Ishikawa (cell line): ENCODE measurements around the gene TRPV4.

ENCODE experiments used
- CEBPB ChIP-seq: IDR thresholded peaks from 2 replicates; pipeline ENCODE4 v1.6.1; 2012
- CREB1 ChIP-seq: IDR thresholded peaks from 2 replicates; pipeline ENCODE4 v1.6.1; 2012; ENCODE audit warnings: low read depth
- EGR1 ChIP-seq: IDR thresholded peaks from 2 replicates; pipeline ENCODE4 v1.6.1; 2012
- EP300 ChIP-seq: IDR thresholded peaks from 2 replicates; pipeline ENCODE4 v1.6.1; 2012; ENCODE audit warnings: borderline replicate concordance
- RAD21 ChIP-seq: IDR thresholded peaks from 2 replicates; pipeline ENCODE4 v1.6.1; 2012; ENCODE audit warnings: low read depth
- TCF12 ChIP-seq: IDR thresholded peaks from 2 replicates; pipeline ENCODE4 v1.6.1; 2012; ENCODE audit warnings: low read depth
- YY1 ChIP-seq: IDR thresholded peaks from 2 replicates; pipeline ENCODE4 v1.6.1; 2012; ENCODE audit warnings: low read depth
- TF ChIP-seq, protein P1 (sequence below): IDR thresholded peaks from 2 replicates; pipeline ENCODE4 v1.6.1; 2012; ENCODE audit warnings: low read depth, mild to moderate bottlenecking

DNA sequence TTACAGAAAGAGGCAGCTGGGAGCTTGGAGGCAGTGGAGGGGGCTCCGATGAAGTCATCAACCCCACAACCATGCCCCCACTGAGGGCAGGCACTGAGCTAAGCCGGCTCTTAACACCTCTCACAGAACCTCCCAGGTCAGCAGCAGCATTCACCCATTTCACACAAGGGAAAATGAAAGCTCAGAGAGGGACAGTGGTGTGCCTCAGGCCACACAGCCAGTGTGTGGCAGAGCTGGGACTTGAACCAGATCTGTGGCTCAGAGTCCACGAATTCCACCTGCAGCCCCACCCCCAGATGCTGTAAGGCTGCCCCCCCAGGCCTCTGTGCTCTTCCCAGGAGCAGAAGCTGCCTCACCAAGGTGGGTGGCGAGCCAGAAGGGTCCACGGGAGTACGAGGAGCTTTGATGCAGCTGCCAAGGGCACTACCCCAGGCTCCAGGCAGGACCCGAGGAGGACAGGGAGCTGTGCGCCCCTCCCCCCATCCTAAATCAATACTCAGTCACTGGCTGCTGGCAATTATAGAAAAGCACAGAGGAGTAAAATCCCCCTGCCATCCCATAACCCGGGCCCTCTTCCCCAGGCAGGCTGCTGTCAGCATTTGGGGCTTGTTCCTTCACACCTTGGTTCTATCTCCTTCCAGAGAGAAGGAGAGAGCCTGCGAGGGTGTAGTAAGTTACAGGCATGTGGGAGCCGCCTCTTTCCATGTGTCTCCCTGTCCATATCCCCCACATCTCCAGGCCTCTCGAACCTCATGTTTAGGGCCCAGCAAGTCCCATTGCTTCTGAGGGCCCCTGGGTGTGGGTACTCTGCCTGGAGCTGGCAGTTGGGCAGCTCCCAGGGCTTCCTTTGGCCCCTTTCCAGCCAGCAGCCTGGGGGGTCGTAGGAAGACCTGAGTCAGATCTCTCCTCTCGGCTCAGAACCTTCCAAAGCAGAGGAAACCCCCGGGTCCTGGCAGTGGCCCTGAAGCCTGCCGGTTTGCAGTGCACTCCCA lies 72.0 kb downstream of the TRPV4 start:
- TF ChIP-seq CEBPB (no peak), TCF12 (no peak), EP300 (no peak), CREB1 (no peak), RAD21 (no peak), EGR1 (no peak), YY1 (no peak)
- TF ChIP-seq, protein P1, sequence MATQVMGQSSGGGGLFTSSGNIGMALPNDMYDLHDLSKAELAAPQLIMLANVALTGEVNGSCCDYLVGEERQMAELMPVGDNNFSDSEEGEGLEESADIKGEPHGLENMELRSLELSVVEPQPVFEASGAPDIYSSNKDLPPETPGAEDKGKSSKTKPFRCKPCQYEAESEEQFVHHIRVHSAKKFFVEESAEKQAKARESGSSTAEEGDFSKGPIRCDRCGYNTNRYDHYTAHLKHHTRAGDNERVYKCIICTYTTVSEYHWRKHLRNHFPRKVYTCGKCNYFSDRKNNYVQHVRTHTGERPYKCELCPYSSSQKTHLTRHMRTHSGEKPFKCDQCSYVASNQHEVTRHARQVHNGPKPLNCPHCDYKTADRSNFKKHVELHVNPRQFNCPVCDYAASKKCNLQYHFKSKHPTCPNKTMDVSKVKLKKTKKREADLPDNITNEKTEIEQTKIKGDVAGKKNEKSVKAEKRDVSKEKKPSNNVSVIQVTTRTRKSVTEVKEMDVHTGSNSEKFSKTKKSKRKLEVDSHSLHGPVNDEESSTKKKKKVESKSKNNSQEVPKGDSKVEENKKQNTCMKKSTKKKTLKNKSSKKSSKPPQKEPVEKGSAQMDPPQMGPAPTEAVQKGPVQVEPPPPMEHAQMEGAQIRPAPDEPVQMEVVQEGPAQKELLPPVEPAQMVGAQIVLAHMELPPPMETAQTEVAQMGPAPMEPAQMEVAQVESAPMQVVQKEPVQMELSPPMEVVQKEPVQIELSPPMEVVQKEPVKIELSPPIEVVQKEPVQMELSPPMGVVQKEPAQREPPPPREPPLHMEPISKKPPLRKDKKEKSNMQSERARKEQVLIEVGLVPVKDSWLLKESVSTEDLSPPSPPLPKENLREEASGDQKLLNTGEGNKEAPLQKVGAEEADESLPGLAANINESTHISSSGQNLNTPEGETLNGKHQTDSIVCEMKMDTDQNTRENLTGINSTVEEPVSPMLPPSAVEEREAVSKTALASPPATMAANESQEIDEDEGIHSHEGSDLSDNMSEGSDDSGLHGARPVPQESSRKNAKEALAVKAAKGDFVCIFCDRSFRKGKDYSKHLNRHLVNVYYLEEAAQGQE = no peak
